Natural killer cell (primary cell): ENCODE measurements around the gene KRT36. TPM values are rescaled to one million over a fixed set of nuclear protein-coding genes. Genes with fewer than 3 reads are reported as not detected.

Experiments
- ATAC-seq, 3 donors: fragments of 150-1000 bp in 2 of 3; fragments of 200-7000 bp in 1 of 3; cut with Tn5 transposase; 1 replicate in 1 of 3; 2 replicates in 2 of 3; pipeline ENCODE4 v1.10.0; 2021; ENCODE audit warnings: mild to moderate bottlenecking in 2 of 3, moderate library complexity in 2 of 3
- DNase-seq, 2 donors: peaks; one replicate each; pipeline versions ENCODE4 v3.0.0 to v3.0.0-alpha.2; 2013 to 2021; ENCODE audit warnings: mixed read lengths in 1 of 2
- H3K27ac ChIP-seq: one replicate; pipeline ENCODE4 v1.5.1; 2013; ENCODE audit warnings: mild to moderate bottlenecking, low read length
- H3K27me3 ChIP-seq: one replicate; pipeline ENCODE4 v1.6.1; 2013; ENCODE audit warnings: low read length; ENCODE audit not compliant: control insufficient read depth, insufficient read depth
- H3K36me3 ChIP-seq: one replicate; pipeline ENCODE4 v1.6.1; 2013; ENCODE audit warnings: low read length; ENCODE audit not compliant: control insufficient read depth, insufficient read depth
- H3K4me1 ChIP-seq: one replicate; pipeline ENCODE4 v1.6.1; 2013; ENCODE audit warnings: low read length; ENCODE audit not compliant: control insufficient read depth, insufficient read depth
- H3K4me3 ChIP-seq: one replicate; pipeline ENCODE4 v1.5.1; 2013; ENCODE audit warnings: low read length
- H3K9me3 ChIP-seq: one replicate; pipeline ENCODE4 v1.6.1; 2013; ENCODE audit warnings: low read length; ENCODE audit not compliant: control insufficient read depth, insufficient read depth
- H3K27ac Mint-ChIP-seq, 2 donors: one replicate each; pipeline ENCODE4 v1.8.0; 2022; ENCODE audit warnings: mild to moderate bottlenecking in 2 of 2, mixed read lengths in 2 of 2, moderate library complexity in 1 of 2
- H3K27me3 Mint-ChIP-seq, 2 donors: one replicate each; pipeline ENCODE4 v1.8.0; 2022; ENCODE audit warnings: low read depth in 2 of 2, mixed read lengths in 2 of 2
- H3K36me3 Mint-ChIP-seq: one replicate; pipeline ENCODE4 v1.8.0; 2022; ENCODE audit warnings: mixed read lengths
- H3K4me1 Mint-ChIP-seq, 2 donors: one replicate each; pipeline ENCODE4 v1.8.0; 2022; ENCODE audit warnings: mixed read lengths in 2 of 2
- H3K4me3 Mint-ChIP-seq: one replicate; pipeline ENCODE4 v1.8.0; 2022; ENCODE audit warnings: mild to moderate bottlenecking, moderate library complexity, mixed read lengths
- H3K9me3 Mint-ChIP-seq, 2 donors: one replicate each; pipeline ENCODE4 v1.8.0; 2022; ENCODE audit warnings: mixed read lengths in 2 of 2
- CTCF ChIP-seq: fragments of 200-600 bp; IDR thresholded peaks from one replicate; pipeline ENCODE4 v1.8.0; 2022; ENCODE audit warnings: antibody characterized with exemption
- WGBS: methylation state at CpG from one replicate; pipeline ENCODE4 v1.1.7; 2013; ENCODE audit warnings: missing lambda C conversion rate; ENCODE audit not compliant: insufficient coverage; 5-methylcytosine and 5-hydroxymethylcytosine counted together
- intact Hi-C: fragments of 100-400 bp; cut with micrococcal nuclease; formaldehyde crosslinking; loops from one replicate; pipeline ENCODE4 v1.14.2; 2022
- total RNA-seq, 4 donors: library from RNA; stranded (reverse); fragments of 120-200 nt in 1 of 4; gene quantifications; one replicate each; pipeline versions ENCODE4 v1.2.3 to v1.2.4, GENCODE V29; 2013 to 2022

The KRT36 gene
- total RNA-seq, 3 donors from 2014 or later (not counting 1 experiment from before 2014, with no cell fraction given), result not detected

- Histone ChIP-seq H3K27ac (no peak overlapping the region), H3K4me3 (no peak overlapping the region)
These were observed 27.0 kb downstream of the KRT36 start for GRCh38 chr17:41462705-41463104.

GRCh38 chr17:41457676-41458075, 32.0 kb downstream of the KRT36 start:
- TF ChIP-seq CTCF, result no peak
- H3K4me3 Mint-ChIP-seq, result no peak overlapping the region
- no peaks in the 10 kb centered on the region for H3K9me3 Mint-ChIP-seq
- Histone ChIP-seq H3K4me3 (no peak overlapping the region), H3K9me3 (no peaks in the 10 kb centered on the region), H3K27ac (no peak overlapping the region), H3K4me1 (no peaks in the 10 kb centered on the region), H3K36me3 (no peaks in the 10 kb centered on the region), H3K27me3 (no peaks in the 10 kb centered on the region)
- intact Hi-C loops, result no loop called here
- ATAC-seq, result no peak
- H3K4me1 Mint-ChIP-seq, result no peaks in the 10 kb centered on the region
- WGBS, result 84% methylated on average over 4 of the region's 4 CpGs
- no peak overlapping the region for H3K27ac Mint-ChIP-seq
- no peaks in the 10 kb centered on the region for H3K36me3 Mint-ChIP-seq
- no peak for DNase-seq
- peaks cover 16 to 19% of the 10 kb centered on the region in 2 donors for H3K27me3 Mint-ChIP-seq

More at GRCh38 chr17:41462705-41463104, 27.0 kb downstream of the KRT36 start:
- H3K27me3 ChIP-seq, result no peaks in the 10 kb centered on the region
- 77% methylated on average over 15 of the region's 15 CpGs for WGBS
- H3K4me1 ChIP-seq, result no peaks in the 10 kb centered on the region
- intact Hi-C loops, result no loop called here
- DNase-seq (no peak), ATAC-seq (no peak)
- Mint-ChIP-seq H3K4me1 (no peaks in the 10 kb centered on the region), H3K4me3 (no peak overlapping the region), H3K27ac (no peak overlapping the region), H3K36me3 (no peaks in the 10 kb centered on the region), H3K9me3 (no peaks in the 10 kb centered on the region), H3K27me3 (peaks cover 0 to 14% of the 10 kb centered on the region in 2 donors)
- no peaks in the 10 kb centered on the region for H3K9me3 ChIP-seq
- no peaks in the 10 kb centered on the region for H3K36me3 ChIP-seq
- TF ChIP-seq CTCF, result no peak

- intact Hi-C loops, result no loop called here
- Mint-ChIP-seq H3K36me3 (no peaks in the 10 kb centered on the region), H3K4me1 (no peaks in the 10 kb centered on the region), H3K4me3 (no peak overlapping the region), H3K9me3 (no peaks in the 10 kb centered on the region), H3K27me3 (peaks cover 17 to 34% of the 10 kb centered on the region in 2 donors), H3K27ac (no peak overlapping the region)
- ATAC-seq (no peak), DNase-seq (no peak)
- no peaks in the 10 kb centered on the region for H3K27me3 ChIP-seq
- H3K36me3 ChIP-seq, result no peaks in the 10 kb centered on the region
- WGBS, result 92% methylated on average over 3 of the region's 3 CpGs
- no peaks in the 10 kb centered on the region for H3K4me1 ChIP-seq
- H3K27ac ChIP-seq, result no peak overlapping the region
- TF ChIP-seq CTCF, result no peak
- no peaks in the 10 kb centered on the region for H3K9me3 ChIP-seq
- no peak overlapping the region for H3K4me3 ChIP-seq
These were observed 33.5 kb downstream of the KRT36 start for GRCh38 chr17:41456204-41456603.

DNA sequence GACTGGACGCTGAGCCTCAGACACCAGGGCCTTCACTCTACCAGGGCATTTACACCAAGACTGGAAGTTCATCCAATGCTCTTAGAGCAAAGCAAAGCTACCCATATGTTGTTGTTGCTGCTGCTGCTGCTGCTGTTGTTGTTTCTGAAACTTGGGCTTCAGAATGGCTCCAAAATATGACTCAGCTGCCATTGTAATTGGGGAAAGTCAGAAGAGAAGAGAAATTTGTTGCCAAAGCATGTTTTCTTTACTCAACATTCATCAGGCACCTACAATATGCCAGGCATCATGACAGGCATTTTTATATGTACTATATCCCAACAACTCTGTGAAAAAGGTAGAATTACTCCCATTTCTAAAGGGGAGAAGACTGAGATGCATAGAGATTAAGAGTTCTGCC, 34.5 kb downstream of the KRT36 start:
- Mint-ChIP-seq H3K27me3 (peaks cover 20 to 44% of the 10 kb centered on the region in 2 donors), H3K36me3 (no peaks in the 10 kb centered on the region), H3K27ac (no peak overlapping the region), H3K4me3 (no peak overlapping the region), H3K9me3 (no peaks in the 10 kb centered on the region), H3K4me1 (no peaks in the 10 kb centered on the region)
- Histone ChIP-seq H3K36me3 (no peaks in the 10 kb centered on the region), H3K27ac (no peak overlapping the region), H3K27me3 (no peaks in the 10 kb centered on the region), H3K4me1 (no peaks in the 10 kb centered on the region), H3K9me3 (no peaks in the 10 kb centered on the region), H3K4me3 (no peak overlapping the region)
- intact Hi-C loops, result no loop called here
- WGBS, result 100% methylated on average over 1 of the region's 1 CpG
- DNase-seq, result no peak
- TF ChIP-seq CTCF, result no peak
- no peak for ATAC-seq
